ENCODE data around the gene RHOT1. TPM values are rescaled to one million over a fixed set of nuclear protein-coding genes. Genes with fewer than 3 reads are reported as not detected.

Gene RHOT1
- total RNA-seq, 1 donor from 2014 or later: 76.4 TPM

- DNase-seq (ENCODE audit: low spot score): no peak
- no peak overlapping the region for H3K4me2 ChIP-seq
- H3K27me3 Mint-ChIP-seq (ENCODE audit: insufficient read depth, low read depth): no peaks in the 10 kb centered on the region
- H3K4me3 ChIP-seq: no peak overlapping the region
- H3K36me3 ChIP-seq: no peaks in the 10 kb centered on the region
- no peak overlapping the region for H3K4me3 Mint-ChIP-seq
- H3K27me3 ChIP-seq: no peaks in the 10 kb centered on the region
- no peaks in the 10 kb centered on the region for H3F3A ChIP-seq (ENCODE audit: low read depth)
- TF ChIP-seq EZH2phosphoT487 (IDR thresholded peaks at IDR 0.05) (no peak), EZH2 (IDR thresholded peaks at IDR 0.05) (no peak), CTCF (IDR thresholded peaks at IDR 0.05) (no peak)
- no peaks in the 10 kb centered on the region for H3K9me3 Mint-ChIP-seq
- no peaks in the 10 kb centered on the region for H3K4me1 ChIP-seq
- no peaks in the 10 kb centered on the region for H3K79me2 ChIP-seq (ENCODE audit: low read depth)
- no peaks in the 10 kb centered on the region for H3K9me3 ChIP-seq (ENCODE audit: low read depth)
- no peaks in the 10 kb centered on the region for H3K4me1 Mint-ChIP-seq
- H2AFZ ChIP-seq (replicated peaks): no peak overlapping the region
- no peaks in the 10 kb centered on the region for H4K20me1 ChIP-seq (ENCODE audit: low read depth)
- H3K27ac Mint-ChIP-seq: no peak overlapping the region
- H3K36me3 Mint-ChIP-seq: peaks cover 21% of the 10 kb centered on the region
- no peak overlapping the region for H3K9ac ChIP-seq
- no peak overlapping the region for H3K27ac ChIP-seq
Observed at GRCh38 chr17:32185875-32186274, 43.6 kb downstream of the RHOT1 start.

GRCh38 chr17:32187271-32187670 lies 45.0 kb downstream of the RHOT1 start:
- no peaks in the 10 kb centered on the region for H3K4me1 Mint-ChIP-seq
- H3K4me3 Mint-ChIP-seq: no peak overlapping the region
- Histone ChIP-seq H3K79me2 (ENCODE audit: low read depth) (no peaks in the 10 kb centered on the region), H3K27me3 (no peaks in the 10 kb centered on the region), H4K20me1 (ENCODE audit: low read depth) (no peaks in the 10 kb centered on the region), H3K4me1 (no peaks in the 10 kb centered on the region), H3F3A (ENCODE audit: low read depth) (no peaks in the 10 kb centered on the region), H3K9me3 (ENCODE audit: low read depth) (no peaks in the 10 kb centered on the region), H3K27ac (no peak overlapping the region), H3K4me2 (no peak overlapping the region), H3K4me3 (no peak overlapping the region), H2AFZ (replicated peaks) (no peak overlapping the region), H3K36me3 (no peaks in the 10 kb centered on the region), H3K9ac (no peak overlapping the region)
- DNase-seq (ENCODE audit: low spot score): no peak
- H3K27me3 Mint-ChIP-seq (ENCODE audit: insufficient read depth, low read depth): no peaks in the 10 kb centered on the region
- H3K36me3 Mint-ChIP-seq: peaks cover 13% of the 10 kb centered on the region
- TF ChIP-seq EZH2 (IDR thresholded peaks at IDR 0.05): no peak
- no peak for TF ChIP-seq CTCF (IDR thresholded peaks at IDR 0.05)
- no peak for TF ChIP-seq EZH2phosphoT487 (IDR thresholded peaks at IDR 0.05)
- no peak overlapping the region for H3K27ac Mint-ChIP-seq
- no peaks in the 10 kb centered on the region for H3K9me3 Mint-ChIP-seq

GRCh38 chr17:32189343-32189742 lies 47.0 kb downstream of the RHOT1 start:
- TF ChIP-seq EZH2phosphoT487 (IDR thresholded peaks at IDR 0.05) (no peak), CTCF (IDR thresholded peaks at IDR 0.05) (no peak), EZH2 (IDR thresholded peaks at IDR 0.05) (no peak)
- H3K27ac Mint-ChIP-seq: no peak overlapping the region

More at GRCh38 chr17:32189343-32189742, 47.0 kb downstream of the RHOT1 start:
- H3K9me3 ChIP-seq (ENCODE audit: low read depth): no peaks in the 10 kb centered on the region
- no peak overlapping the region for H3K27ac ChIP-seq
- no peaks in the 10 kb centered on the region for H3K36me3 ChIP-seq
- H3F3A ChIP-seq (ENCODE audit: low read depth): peaks cover 8% of the 10 kb centered on the region
- H3K27me3 ChIP-seq: no peaks in the 10 kb centered on the region
- H3K27me3 Mint-ChIP-seq (ENCODE audit: insufficient read depth, low read depth): no peaks in the 10 kb centered on the region
- H3K9ac ChIP-seq: no peak overlapping the region
- no peak overlapping the region for H3K4me3 Mint-ChIP-seq
- H3K36me3 Mint-ChIP-seq: peaks cover 15% of the 10 kb centered on the region
- H4K20me1 ChIP-seq (ENCODE audit: low read depth): no peaks in the 10 kb centered on the region
- no peak for DNase-seq (ENCODE audit: low spot score)
- H3K4me1 ChIP-seq: no peaks in the 10 kb centered on the region
- no peaks in the 10 kb centered on the region for H3K9me3 Mint-ChIP-seq
- H3K4me3 ChIP-seq: no peak overlapping the region
- no peaks in the 10 kb centered on the region for H3K79me2 ChIP-seq (ENCODE audit: low read depth)
- H3K4me1 Mint-ChIP-seq: no peaks in the 10 kb centered on the region
- no peak overlapping the region for H3K4me2 ChIP-seq
- no peak overlapping the region for H2AFZ ChIP-seq (replicated peaks)

Measured in neural progenitor cell (in vitro differentiated cells).